ENCODE results near the gene RSPO1.

DNA sequence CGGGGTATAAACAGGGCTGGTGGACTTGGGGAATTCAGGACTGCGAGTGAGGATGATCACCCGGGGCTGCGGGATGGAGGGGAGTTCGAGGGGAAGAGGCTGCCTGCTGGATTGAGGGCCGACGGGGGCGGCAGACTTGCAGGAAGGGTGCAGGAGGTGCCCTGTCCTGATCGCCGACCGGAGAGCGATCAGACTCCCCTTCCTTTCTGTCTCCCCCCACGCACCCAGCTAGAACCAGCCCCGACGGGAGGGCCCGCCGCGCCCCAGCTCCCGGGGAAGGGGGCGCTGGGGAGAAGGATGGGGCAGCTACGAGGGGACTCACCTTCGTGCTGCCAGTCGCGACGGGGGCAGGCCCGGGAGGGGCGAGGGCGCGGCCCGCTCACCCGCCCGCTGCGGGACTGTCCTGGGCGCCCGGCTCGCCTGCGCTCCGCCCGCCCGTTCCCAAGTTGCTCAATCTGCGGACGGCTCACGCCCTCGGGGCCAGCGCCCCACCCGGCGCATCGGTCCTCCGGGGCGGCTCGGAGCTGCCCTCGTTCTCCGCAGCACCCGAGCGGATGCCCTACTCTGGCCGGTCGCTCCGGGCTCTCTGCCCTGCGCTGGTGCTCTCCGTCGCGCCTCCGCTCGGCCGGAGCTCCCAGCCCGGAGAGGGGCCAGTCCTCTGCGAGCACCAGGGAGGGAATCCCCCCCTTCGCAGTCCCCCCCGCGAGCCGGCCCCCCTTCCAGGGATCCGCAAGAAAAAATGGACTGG is at the start of gene RSPO1:
- TF ChIP-seq, protein P1, sequence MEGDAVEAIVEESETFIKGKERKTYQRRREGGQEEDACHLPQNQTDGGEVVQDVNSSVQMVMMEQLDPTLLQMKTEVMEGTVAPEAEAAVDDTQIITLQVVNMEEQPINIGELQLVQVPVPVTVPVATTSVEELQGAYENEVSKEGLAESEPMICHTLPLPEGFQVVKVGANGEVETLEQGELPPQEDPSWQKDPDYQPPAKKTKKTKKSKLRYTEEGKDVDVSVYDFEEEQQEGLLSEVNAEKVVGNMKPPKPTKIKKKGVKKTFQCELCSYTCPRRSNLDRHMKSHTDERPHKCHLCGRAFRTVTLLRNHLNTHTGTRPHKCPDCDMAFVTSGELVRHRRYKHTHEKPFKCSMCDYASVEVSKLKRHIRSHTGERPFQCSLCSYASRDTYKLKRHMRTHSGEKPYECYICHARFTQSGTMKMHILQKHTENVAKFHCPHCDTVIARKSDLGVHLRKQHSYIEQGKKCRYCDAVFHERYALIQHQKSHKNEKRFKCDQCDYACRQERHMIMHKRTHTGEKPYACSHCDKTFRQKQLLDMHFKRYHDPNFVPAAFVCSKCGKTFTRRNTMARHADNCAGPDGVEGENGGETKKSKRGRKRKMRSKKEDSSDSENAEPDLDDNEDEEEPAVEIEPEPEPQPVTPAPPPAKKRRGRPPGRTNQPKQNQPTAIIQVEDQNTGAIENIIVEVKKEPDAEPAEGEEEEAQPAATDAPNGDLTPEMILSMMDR (IDR thresholded peaks at IDR 0.05), result no peak
- no peak for TF ChIP-seq POLR2A (IDR thresholded peaks at IDR 0.05)

All from testis (tissue), 2 donors.